Endothelial cell of umbilical vein (primary cell): ENCODE data around the gene SMAD3. TPM values are rescaled to one million over a fixed set of nuclear protein-coding genes. Genes with fewer than 3 reads are reported as not detected.

Experiments used
- BruUV-seq: library from RNA; stranded (reverse); fragments of 400-500 nt; replicated peaks from 2 replicates; lab custom pipeline; 2021; lab: Mats Ljungman, UMichigan
- CTCF ChIA-PET: fragments of 300-600, 350-600 bp; sonication (Branson Sonifier 250); formaldehyde crosslinking; loops from one replicate; lab custom pipeline; 2021; ENCODE audit warnings: antibody characterized with exemption, inconsistent platforms; lab: Charles Lee
- POLR2A ChIA-PET: fragments of 300-600, 350-600 bp; sonication (Branson Sonifier 250); formaldehyde crosslinking; loops from one replicate; lab custom pipeline; 2021; ENCODE audit warnings: antibody characterized with exemption, inconsistent platforms; lab: Charles Lee
- DNase-seq: peaks from one replicate; pipeline ENCODE4 v3.0.0-alpha.2; 2011; ENCODE audit warnings: low read depth, low spot score
- FAIRE-seq: peaks from 2 replicates; lab custom pipeline; 2011; peaks lifted over from hg19 to GRCh38; lab: Jason Lieb, UNC
- H2AFZ ChIP-seq: 2 replicates; pipeline ENCODE4 v1.6.0; 2012; ENCODE audit warnings: low read depth, low read length, control low read depth, inconsistent platforms
- H3K27ac ChIP-seq: 2 replicates; pipeline ENCODE4 v1.5.1; 2011; ENCODE audit warnings: low read depth, mild to moderate bottlenecking, control low read depth, low read length, moderate library complexity; ENCODE audit not compliant: insufficient read depth
- H3K27me3 ChIP-seq, 2 experiments: 2 replicates each; pipeline versions ENCODE4 v1.6.0 to v1.6.1; 2011; ENCODE audit warnings: low read length in 2 of 2, mixed read lengths in 1 of 2; ENCODE audit not compliant: control insufficient read depth in 2 of 2, insufficient read depth in 2 of 2
- H3K36me3 ChIP-seq, 2 experiments: 2 replicates in 1 of 2; 3 replicates in 1 of 2; pipeline ENCODE4 v1.5.1; 2011; ENCODE audit warnings: low read length in 2 of 2, mild to moderate bottlenecking in 1 of 2, moderate library complexity in 1 of 2; ENCODE audit not compliant: control insufficient read depth in 2 of 2, insufficient read depth in 2 of 2; ENCODE audit errors: extremely low read depth in 1 of 2
- H3K4me1 ChIP-seq: 3 replicates; pipeline ENCODE4 v1.5.1; 2011; ENCODE audit warnings: mild to moderate bottlenecking, low read length; ENCODE audit not compliant: control insufficient read depth, insufficient read depth; ENCODE audit errors: extremely low read depth
- H3K4me2 ChIP-seq: 2 replicates; pipeline ENCODE4 v1.6.1; 2011; ENCODE audit warnings: low read length, control low read depth, mixed read lengths; ENCODE audit not compliant: insufficient read depth
- H3K4me3 ChIP-seq, 3 experiments: fragments of 200-600 bp in 1 of 3; sonication (generic), shearing (Covaris generic) in 1 of 3; replicated peaks in 1 of 3; 2 replicates each; pipeline ENCODE4 v1.5.1; 2011 to 2016; ENCODE audit warnings: control low read depth in 3 of 3, low read length in 3 of 3, mild to moderate bottlenecking in 2 of 3, inconsistent platforms in 1 of 3, low read depth in 1 of 3, moderate library complexity in 1 of 3; ENCODE audit not compliant: insufficient read depth in 1 of 3
- H3K79me2 ChIP-seq: 2 replicates; pipeline ENCODE4 v1.6.0; 2012; ENCODE audit warnings: low read length, inconsistent platforms; ENCODE audit not compliant: control insufficient read depth, insufficient read depth
- H3K9ac ChIP-seq: replicated peaks from 2 replicates; pipeline ENCODE3; 2011; ENCODE audit warnings: low read length, control low read depth; ENCODE audit not compliant: insufficient read depth; ENCODE audit errors: extremely low read depth
- H3K9me1 ChIP-seq: replicated peaks from 3 replicates; pipeline ENCODE4 v1.6.0; 2011; ENCODE audit warnings: mild to moderate bottlenecking, low read length; ENCODE audit not compliant: control insufficient read depth, insufficient read depth; ENCODE audit errors: extremely low read depth
- H3K9me3 ChIP-seq: replicated peaks from 2 replicates; pipeline ENCODE4 v1.5.1; 2012; ENCODE audit warnings: low read length, inconsistent platforms; ENCODE audit not compliant: control insufficient read depth, insufficient read depth
- H4K20me1 ChIP-seq: replicated peaks from 2 replicates; pipeline ENCODE3; 2011; ENCODE audit warnings: mild to moderate bottlenecking, low read length; ENCODE audit not compliant: control insufficient read depth, insufficient read depth; ENCODE audit errors: extremely low read depth
- EZH2 ChIP-seq: IDR thresholded peaks from 2 replicates; pipeline ENCODE4 v1.6.1; 2012; ENCODE audit warnings: borderline replicate concordance, low read depth, mild to moderate bottlenecking, moderate library complexity, low read length, inconsistent platforms; ENCODE audit not compliant: severe bottlenecking
- FOS ChIP-seq: IDR thresholded peaks from 2 replicates; pipeline ENCODE4 v1.6.1; 2011; ENCODE audit warnings: mild to moderate bottlenecking, low read length, moderate library complexity, borderline replicate concordance; ENCODE audit not compliant: insufficient read depth
- GATA2 ChIP-seq: IDR thresholded peaks from 2 replicates; pipeline ENCODE4 v1.7.0; 2011; ENCODE audit warnings: low read depth, mild to moderate bottlenecking, moderate library complexity, mixed read lengths, low read length; ENCODE audit not compliant: insufficient read length, insufficient read depth
- JUN ChIP-seq: IDR thresholded peaks from 2 replicates; pipeline ENCODE4 v1.6.1; 2011; ENCODE audit warnings: borderline replicate concordance, low read depth; ENCODE audit not compliant: insufficient read length, insufficient read depth
- MYC ChIP-seq: IDR thresholded peaks from one replicate; pipeline ENCODE4 v1.6.1; 2011; ENCODE audit warnings: mild to moderate bottlenecking, low read depth, low read length
- POLR2A ChIP-seq: IDR thresholded peaks from 2 replicates; pipeline ENCODE4 v1.6.1; 2012; ENCODE audit warnings: low read depth, mild to moderate bottlenecking, control low read depth, low read length
- POLR2AphosphoS5 ChIP-seq: IDR thresholded peaks from 2 replicates; pipeline ENCODE4 v1.6.1; 2012; ENCODE audit warnings: low read depth, mild to moderate bottlenecking, control low read depth, low read length, moderate library complexity; ENCODE audit not compliant: insufficient read depth
- dilution Hi-C: fragments of 300-500 bp; cut with MboI; formaldehyde crosslinking; loops from one replicate; pipeline ENCODE4 v1.15.0; 2019; ENCODE audit warnings: low sequenced_read_pairs; ENCODE audit not compliant: extremely low pct_ligation_motif_present
- intact Hi-C: fragments of 100-400 bp; cut with micrococcal nuclease; formaldehyde crosslinking; loops from one replicate; pipeline ENCODE4 v1.10.0; 2022
- polyA plus RNA-seq, 4 experiments: library from polyadenylated mRNA; depleted of rRNA in 3 of 4; stranded (reverse) in 3 of 4; unstranded in 1 of 4; fragments of >200 nt; gene quantifications; 2 replicates each; pipeline versions ENCODE4 v1.2.1 to v1.2.3, GENCODE V29; 2011 to 2012; ENCODE audit warnings: missing spikeins in 1 of 4
- total RNA-seq: library from RNA; stranded (reverse); gene quantifications from 2 replicates; pipeline ENCODE4 v1.2.3, GENCODE V29; 2021
- TF ChIP-seq, protein P1 (sequence below): IDR thresholded peaks from 2 replicates; pipeline ENCODE4 v1.6.1; 2011; ENCODE audit not compliant: insufficient read depth, insufficient read length
- TF ChIP-seq, protein P2 (sequence below), 2 donors: IDR thresholded peaks; 1 replicate in 1 of 2; 2 replicates in 1 of 2; pipeline ENCODE4 v1.5.1; 2011; ENCODE audit warnings: low read length in 2 of 2, mild to moderate bottlenecking in 2 of 2, moderate library complexity in 2 of 2, control low read depth in 1 of 2, inconsistent platforms in 1 of 2, low read depth in 1 of 2; ENCODE audit not compliant: insufficient read depth in 1 of 2; ENCODE audit errors: extremely low read depth in 1 of 2

Gene SMAD3
- total and polyA plus RNA-seq, 2 donors (not counting 3 experiments of a cell fraction or from before 2014, with no cell fraction given), result 56.4 to 88.2 TPM

DNA sequence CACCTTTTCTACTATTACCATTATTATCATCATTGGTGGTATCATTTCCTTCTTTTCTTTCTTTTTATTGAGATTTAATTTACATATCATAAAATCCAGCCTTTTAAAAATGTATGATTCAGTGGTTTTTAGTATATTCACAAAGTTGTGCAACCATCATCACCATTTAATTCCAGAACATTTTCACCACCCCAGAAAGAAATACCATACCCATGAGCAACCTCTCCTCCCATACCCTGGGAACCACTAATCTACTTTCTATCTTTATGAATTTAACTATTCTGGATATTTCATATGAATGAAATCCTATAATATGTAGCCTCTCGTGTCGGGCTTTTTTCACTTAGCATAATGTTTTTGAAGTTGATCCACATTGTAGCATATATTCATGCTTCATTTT is 159.9 kb downstream of the SMAD3 start:
- POLR2A ChIA-PET, result no interaction called here
- no peak overlapping the region for H3K4me2 ChIP-seq
- FAIRE-seq, result no peak
- H3K9ac ChIP-seq, result no peak overlapping the region
- H2AFZ ChIP-seq, result no peak overlapping the region
- CTCF ChIA-PET, result no interaction called here
- H3K79me2 ChIP-seq, result no peaks in the 10 kb centered on the region
- DNase-seq, result no peak
- no peaks in the 10 kb centered on the region for H3K9me3 ChIP-seq
- H3K36me3 ChIP-seq, result peaks cover 3 to 4% of the 10 kb centered on the region in 2 experiments
- TF ChIP-seq EZH2 (no peak), POLR2A (no peak), MYC (no peak), POLR2AphosphoS5 (no peak), FOS (no peak), JUN (no peak), GATA2 (no peak)
- TF ChIP-seq, protein P1, sequence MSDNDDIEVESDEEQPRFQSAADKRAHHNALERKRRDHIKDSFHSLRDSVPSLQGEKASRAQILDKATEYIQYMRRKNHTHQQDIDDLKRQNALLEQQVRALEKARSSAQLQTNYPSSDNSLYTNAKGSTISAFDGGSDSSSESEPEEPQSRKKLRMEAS, result no peak
- TF ChIP-seq, protein P2, sequence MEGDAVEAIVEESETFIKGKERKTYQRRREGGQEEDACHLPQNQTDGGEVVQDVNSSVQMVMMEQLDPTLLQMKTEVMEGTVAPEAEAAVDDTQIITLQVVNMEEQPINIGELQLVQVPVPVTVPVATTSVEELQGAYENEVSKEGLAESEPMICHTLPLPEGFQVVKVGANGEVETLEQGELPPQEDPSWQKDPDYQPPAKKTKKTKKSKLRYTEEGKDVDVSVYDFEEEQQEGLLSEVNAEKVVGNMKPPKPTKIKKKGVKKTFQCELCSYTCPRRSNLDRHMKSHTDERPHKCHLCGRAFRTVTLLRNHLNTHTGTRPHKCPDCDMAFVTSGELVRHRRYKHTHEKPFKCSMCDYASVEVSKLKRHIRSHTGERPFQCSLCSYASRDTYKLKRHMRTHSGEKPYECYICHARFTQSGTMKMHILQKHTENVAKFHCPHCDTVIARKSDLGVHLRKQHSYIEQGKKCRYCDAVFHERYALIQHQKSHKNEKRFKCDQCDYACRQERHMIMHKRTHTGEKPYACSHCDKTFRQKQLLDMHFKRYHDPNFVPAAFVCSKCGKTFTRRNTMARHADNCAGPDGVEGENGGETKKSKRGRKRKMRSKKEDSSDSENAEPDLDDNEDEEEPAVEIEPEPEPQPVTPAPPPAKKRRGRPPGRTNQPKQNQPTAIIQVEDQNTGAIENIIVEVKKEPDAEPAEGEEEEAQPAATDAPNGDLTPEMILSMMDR (IDR thresholded peaks at IDR 0.05; ENCODE audit: extremely low read depth in 1 of 2, insufficient read depth in 1 of 2, low read depth in 1 of 2, low read length in 2 of 2), result no peak
- dilution Hi-C loops (no loop called here), intact Hi-C loops (no loop called here)
- no peaks in the 10 kb centered on the region for H3K9me1 ChIP-seq
- no peaks in the 10 kb centered on the region for H3K27me3 ChIP-seq
- H3K4me3 ChIP-seq, result no peak overlapping the region
- no peak overlapping the region for H3K27ac ChIP-seq
- BruUV-seq, result no TSS peak
- no peaks in the 10 kb centered on the region for H4K20me1 ChIP-seq
- no peaks in the 10 kb centered on the region for H3K4me1 ChIP-seq
